GM18526 (cell line): ENCODE data around the gene CC2D2A.

ENCODE experiments used
- POLR2A ChIP-seq: IDR thresholded peaks from 3 replicates; pipeline ENCODE4 v1.6.1; 2011; ENCODE audit not compliant: insufficient read length; ENCODE audit errors: extremely low read depth

Gene CC2D2A

DNA sequence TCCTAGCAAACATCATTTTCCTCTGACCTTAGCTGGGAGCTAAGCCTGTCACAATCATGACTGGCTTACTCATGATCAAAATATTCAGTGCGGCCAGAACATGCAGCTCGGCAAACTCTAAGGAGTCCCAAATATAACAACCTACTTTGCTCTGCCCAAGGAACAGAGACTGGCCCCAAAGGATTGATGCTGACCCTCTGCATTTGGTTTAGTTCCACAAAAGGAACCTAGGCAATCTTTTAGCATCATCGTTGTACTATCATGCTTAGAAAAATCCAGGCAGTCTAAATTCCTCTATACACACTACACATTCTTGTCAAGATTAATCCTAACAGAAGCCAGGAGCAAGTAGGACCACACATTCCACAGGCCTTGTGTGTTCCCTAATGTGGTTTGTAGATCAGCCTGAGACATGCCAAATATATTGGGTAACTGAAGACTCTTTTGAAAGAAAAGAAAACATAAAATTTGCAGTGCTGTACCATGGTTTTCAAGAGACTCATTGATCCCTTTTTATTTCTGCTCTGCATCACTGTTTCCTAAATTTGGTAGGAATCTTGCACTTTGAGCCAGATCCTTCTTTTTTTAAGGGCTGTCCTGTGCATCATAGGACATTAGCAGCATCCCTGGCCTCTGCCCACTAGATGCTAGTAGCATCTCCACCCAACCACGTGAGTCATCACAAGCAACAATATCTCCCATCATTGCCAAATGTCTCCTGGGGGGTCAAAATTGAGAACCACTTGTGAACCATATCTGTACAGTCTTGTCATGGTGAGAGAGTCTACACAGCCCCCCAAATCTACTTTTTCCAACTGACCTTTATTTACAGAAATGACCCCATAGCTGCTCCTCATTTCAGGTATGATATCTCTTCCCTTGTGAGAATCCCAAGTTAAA is 17.6 kb upstream of the CC2D2A start:
- TF ChIP-seq POLR2A = no peak

DNA sequence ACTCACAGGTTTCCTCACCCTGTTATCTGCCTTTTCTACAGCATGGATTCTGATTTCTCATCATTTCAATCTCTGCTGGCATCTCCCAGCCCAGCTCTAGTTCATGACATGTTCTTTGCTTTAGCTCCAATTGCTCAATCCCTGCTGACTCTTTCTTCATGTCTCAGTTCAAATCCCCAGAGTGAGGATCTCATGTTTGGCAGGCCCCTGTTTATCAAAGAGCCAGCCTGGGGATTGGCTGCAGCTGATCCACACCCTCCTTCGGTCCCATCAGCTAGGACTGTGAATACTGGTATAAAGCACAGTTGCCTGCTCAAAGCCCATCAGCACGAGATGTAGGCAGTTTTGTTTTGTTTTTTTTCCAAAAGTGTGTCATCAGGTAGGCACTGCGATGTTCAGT is 14.4 kb upstream of the CC2D2A start:
- no peak for TF ChIP-seq POLR2A

DNA sequence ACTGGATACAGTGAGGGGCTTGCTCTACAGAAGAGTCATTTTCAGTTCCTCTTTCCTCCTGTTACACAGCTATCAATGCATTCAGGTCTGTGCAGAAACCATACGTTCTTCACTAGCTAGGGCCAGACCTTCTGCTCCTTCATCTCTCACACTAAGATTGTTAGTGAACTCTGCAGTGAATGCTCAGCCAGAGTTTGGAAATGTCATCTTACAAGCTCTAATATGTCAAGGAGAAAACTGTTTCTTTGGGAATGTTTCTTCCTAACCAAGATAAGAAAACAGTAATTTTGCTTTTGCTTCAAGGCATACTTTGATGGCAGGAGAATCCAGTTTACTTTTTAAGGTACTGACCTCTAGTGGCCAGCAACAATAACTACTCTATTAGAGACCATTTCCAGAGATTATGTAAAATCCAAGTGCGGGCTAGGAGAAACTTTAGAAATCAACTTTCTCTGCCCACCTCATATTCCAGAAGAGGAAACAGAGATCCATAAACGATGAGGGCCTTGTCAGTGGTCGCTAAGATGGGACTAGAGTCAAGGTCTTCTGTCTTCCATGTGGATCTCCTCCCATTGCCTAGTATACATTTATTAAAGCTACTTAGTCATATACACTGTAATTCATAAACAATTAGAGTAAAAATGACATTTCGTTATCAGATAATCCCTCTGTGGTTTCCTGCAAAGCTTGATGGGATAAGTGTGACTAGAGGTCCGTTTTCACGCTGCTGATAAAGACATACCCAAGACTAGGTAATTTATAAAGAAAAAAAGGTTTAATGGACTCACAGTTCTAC is 12.1 kb upstream of the CC2D2A start:
- TF ChIP-seq POLR2A = no peak

DNA sequence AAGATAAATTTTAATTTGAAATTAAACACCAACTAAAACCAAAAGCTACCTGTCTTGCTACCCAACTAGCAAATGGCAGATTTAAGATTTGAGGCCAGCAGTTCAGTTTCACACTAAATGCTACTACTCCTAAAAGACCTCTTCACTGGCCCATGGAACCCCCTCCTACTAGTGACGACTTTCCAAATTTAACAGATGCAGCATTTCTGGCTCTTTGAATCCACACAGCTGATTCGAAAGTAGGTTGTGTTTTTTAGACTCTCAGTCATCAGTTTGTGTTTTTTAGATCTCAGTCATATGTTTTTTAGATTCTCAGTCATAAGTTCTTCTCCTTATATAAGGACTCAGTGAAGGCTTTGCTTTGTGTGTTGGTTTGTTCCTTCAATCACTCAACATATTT is 11.1 kb upstream of the CC2D2A start:
- no peak for TF ChIP-seq POLR2A

DNA sequence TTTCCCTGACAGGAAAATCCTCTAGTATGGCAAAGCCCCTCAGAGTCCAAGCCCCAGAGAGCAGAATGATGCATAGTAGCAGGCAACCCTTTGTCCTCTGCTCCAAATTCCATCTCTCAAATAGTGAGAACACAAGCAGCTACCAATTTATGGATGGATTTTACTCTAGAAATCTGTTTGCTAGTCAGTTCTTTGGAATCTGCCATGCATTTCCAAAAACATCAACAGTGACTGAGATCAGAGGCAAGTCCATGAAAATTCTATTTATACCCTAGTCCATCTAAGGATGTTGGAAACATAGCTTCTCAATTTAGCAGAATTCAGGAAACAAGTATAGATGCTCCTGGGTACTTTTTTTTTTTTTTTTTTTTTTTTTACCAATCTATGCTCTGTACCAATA is 10.0 kb upstream of the CC2D2A start:
- no peak for TF ChIP-seq POLR2A

DNA sequence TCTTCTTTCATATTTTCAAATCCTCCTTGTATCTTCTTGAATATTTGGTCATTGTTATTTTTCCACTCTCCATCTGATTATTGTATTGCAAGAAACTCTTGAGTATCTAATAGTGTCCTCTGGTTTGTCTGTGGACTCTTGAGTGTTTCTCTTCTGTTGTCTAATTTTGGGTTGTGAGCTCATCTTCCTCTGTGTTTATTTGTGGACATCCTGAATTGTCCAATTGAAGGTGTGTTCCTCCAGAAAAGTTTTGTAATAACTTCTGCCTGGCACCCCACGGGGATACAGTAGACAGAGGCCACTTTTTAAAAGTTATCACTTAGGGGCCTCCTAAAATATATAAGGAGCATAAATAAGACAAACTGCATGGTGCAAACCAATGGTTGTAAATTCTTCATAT is 3.1 kb upstream of the CC2D2A start:
- no peak for TF ChIP-seq POLR2A

DNA sequence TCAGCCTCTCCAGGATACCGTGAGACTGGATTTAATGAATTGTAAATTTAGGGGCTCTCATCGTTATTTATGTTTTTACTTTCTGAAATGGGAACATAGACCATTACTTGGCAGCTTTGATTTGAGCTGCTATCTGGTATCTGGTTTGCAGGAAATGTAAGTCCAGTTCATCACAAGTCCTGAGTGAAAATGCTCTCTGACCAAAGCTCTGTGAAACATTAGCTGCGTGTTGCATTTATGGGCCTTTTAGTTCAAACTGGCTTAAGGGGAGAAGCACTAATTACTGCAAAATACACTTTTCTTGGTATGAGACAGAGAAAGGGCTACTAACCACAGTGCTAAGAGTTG is 420 bp downstream of the CC2D2A start:
- no peak for TF ChIP-seq POLR2A

DNA sequence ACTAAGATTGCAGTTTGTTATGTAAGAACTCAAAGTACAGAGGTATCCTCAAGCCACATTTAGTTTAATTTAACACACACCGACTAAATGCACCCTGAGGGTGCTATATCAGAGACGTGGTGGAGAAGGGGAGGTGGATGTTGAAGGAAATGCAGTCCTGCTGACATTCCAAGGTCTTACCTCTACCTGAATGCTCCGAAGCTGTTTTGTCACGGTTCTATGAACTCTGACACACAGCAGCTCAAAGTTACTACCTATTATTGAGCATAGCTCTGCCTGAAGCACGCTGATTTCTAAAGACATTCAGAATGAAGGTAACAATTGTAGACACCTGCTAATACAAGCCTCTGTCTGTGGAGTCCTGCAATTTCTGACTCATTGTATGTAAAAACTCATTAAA is 6.7 kb downstream of the CC2D2A start:
- no peak for TF ChIP-seq POLR2A

DNA sequence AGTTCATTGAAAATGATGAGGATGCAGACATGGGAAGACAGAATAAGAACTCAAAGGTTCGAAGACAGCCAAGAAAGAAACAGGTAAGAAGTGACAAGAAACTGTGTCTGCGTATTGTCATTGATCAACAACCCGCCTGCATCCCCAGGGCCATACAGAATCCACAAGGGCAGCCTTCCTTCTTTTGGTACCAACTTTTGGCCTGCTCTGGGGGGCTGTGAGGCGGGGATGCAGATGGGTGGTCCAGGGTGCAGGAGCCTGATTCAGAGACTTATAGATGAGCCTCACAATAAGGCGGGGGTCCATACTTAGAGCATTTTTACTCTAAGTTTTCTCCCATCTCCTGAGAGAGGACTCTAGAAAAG is 9.0 kb downstream of the CC2D2A start:
- no peak for TF ChIP-seq POLR2A

DNA sequence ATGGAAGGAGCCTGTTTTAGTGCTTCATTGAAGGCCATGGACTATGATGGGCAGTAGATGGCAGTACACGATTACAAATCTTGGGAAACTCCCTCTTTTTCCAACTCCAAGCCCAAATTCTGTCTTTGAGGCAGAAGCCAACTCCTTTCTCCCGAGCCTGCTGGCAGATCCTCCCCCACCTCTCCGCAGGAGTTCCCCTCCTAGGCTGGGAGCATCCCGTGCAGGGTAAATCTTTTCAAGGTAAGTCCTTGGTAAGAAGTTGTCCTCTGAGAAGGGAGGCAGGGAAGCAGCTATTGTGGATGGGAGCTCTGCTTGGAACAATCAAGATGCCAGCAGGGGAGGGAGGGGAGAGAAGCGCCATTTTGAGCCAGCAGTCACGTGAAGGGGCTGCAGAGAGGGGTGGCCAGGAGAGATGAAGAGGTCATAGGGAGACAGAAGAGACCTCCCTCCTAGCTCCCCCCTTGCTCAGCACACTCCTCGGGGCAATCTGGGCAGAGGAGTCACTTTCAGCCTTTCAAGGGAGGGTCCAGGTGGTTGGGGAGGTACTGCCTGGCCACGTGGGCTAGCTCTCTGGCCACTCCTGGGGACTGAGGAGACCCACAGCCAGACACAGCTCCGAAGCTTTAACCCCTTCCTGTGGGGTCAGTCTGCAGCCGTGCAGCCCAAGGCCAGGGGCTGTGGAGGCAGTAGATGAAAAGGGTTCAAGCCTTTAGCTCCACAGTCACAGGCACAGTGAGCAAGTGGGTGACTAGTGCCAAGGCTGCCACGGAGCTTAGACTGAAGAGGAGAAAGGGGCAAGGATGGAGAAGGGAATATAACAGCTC is 9.6 kb downstream of the CC2D2A start:
- TF ChIP-seq POLR2A = no peak

DNA sequence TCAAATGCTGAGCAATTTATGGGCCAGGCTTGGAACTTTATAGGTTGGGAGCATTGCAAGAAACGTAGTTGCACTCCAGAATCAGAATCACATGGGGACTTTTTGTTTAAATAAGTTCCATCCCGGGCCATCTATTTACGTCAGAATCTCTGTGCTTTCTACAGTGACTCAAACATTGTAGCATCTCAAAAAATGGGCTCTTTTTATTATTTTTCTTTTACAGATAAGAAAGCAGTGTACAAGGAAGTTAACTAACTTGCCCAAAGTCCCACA is 10.2 kb downstream of the CC2D2A start:
- TF ChIP-seq POLR2A = no peak

DNA sequence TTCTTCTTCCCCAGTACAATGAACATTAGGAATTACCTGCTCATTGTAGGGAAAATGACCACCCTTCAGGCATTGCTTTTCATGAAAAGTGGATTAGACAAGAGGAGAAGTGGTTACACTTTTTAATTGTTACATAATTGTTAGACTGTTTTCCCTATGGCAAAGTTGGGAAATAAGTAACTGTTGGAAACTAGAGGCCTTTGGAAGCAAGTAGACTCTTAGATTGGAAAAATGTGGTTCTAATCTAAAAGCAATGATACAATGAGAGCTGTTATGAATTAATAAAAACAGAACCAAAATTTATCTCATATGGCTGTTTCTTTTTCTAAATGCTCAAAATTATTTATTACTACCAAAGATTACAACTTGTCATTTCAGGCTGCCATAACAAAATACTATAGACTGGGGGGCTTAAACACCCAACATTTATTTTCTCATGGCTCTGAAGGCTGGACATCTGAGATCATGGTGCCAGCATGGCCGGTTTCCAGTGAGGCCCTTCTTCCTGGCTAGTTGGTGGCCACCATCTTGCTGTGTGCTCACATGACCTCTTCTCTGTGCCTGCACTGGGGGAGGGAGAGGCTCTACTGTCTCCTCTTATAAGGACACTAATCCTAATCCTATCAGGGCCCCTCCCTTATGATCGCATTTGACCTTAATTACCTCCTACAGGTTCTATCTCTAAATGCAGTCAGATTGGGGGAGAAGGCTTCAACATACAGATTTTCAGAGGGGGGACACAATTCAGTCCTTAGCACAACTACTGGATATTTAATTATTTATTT is 12.5 kb downstream of the CC2D2A start:
- no peak for TF ChIP-seq POLR2A

DNA sequence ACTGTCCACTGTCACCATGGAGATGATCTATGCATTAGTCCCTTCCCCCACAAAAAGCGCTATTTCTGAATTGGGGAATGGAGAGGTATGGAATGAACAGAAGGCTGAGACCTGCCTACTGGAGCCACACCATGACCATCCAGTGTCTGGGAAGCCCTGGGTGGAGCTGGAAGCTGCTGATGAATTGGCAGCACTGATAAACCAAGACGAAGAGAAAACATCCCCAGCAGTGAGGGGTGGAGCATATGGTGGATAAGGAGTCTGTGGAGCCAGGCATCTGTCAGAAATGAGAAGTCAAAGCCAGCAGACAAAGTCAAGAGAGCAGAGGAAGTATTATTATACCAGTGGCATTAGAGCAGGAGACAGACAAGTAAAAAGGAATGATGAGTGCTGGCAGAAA is 13.2 kb downstream of the CC2D2A start:
- no peak for TF ChIP-seq POLR2A

DNA sequence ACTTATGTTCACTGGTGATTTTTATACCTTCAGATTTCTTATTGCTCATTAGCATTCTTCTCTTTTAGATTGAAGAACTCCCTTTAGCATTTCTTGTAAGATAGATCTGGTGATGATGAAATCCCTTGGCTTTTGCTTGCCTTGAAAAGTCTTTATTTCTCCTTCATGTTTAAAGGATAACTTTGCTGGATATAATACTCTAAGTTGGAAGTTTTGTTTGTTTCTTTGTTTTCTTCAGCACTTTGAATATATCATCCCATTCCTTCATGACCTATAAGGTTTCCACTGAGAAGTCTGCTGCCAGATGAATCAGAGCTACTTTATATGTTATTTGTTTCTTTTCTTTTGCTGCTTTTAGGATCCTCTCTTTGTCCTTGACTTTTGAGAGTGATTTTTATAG is 18.5 kb downstream of the CC2D2A start:
- no peak for TF ChIP-seq POLR2A

DNA sequence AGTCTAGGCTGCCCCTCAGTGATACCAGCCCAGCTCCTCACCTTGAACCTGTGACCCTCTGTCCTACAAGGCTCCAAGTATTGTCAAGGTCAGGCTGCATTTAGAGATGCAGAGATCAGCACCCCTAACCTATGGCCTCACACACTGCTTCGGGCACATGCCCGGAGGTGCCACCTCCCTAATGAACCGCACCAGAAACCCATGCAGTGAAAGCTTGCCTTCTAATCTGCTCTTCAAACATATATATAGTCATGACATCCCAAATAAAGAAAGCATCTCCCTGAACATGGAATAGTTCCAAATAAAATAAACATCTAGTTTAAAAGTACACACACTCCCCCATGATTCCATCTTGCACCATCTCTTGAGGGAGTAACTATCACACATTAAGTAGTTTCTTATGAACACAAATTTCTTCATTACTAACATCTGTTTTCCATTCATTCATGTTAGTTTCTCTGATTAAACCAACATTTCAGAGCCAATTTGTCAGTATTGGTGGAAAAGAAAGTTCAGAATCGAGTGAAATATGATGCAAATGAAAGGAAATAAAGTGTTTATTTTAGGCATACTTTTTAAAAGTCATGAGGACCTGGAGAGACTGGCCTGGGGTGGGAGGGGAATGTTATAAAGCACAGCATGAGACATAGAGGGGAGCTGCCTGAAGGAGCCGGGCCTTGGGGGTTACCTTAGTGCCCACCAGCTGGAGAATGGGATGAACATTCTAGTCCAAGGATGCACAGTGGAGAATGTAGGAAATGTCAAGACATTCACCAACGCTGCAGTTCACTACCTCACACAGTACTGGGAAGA is 19.2 kb downstream of the CC2D2A start:
- TF ChIP-seq POLR2A = no peak

DNA sequence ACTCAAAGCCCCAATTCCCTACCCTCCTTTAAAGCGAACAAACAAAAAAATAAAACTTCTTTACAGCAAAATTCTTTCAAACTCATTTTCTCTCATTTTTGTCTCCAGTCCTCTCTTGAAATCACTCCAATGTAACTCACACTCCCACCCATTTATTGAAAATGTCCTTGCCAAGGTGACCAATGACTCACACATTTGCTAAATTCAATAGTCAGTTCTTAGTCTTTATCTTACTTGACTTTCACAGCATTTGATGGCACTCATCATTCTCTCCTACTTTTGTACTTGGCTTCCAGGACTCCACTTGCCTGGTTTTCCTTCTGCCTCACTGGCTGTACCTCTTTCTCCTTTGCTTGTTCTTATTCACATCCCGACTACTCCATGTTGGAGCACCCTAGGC is 19.9 kb downstream of the CC2D2A start:
- no peak for TF ChIP-seq POLR2A
